Peyer's patch (tissue), 4 donors: ENCODE results near the gene GASK1A. TPM values are rescaled to one million over a fixed set of nuclear protein-coding genes. Genes with fewer than 3 reads are reported as not detected.

Experiments
- DNase-seq, 3 donors: peaks; one replicate each; pipeline ENCODE4 v3.0.0-alpha.2; 2017 to 2019
- H3K27ac ChIP-seq, 4 donors: fragments of 200-600 bp; sonication (generic); one replicate each; pipeline ENCODE4 v1.5.1; 2016 to 2019
- H3K27me3 ChIP-seq, 2 donors: fragments of 200-600 bp; sonication (generic); one replicate each; pipeline ENCODE4 v1.5.1; 2019
- H3K36me3 ChIP-seq, 3 donors: fragments of 200-600 bp; sonication (generic); one replicate each; pipeline ENCODE4 v1.5.1; 2016 to 2019
- H3K4me1 ChIP-seq, 4 donors: fragments of 200-600 bp; sonication (generic); one replicate each; pipeline ENCODE4 v1.5.1; 2016 to 2019
- H3K4me3 ChIP-seq, 4 donors: fragments of 200-600 bp; sonication (generic); 1 replicate in 3 of 4; 2 replicates in 1 of 4; pipeline ENCODE4 v1.5.1; 2016 to 2019; ENCODE audit warnings: mild to moderate bottlenecking in 1 of 4
- H3K9me3 ChIP-seq, 4 donors: fragments of 200-600 bp; sonication (generic); one replicate each; pipeline ENCODE4 v1.5.1; 2016 to 2019; ENCODE audit warnings: mild to moderate bottlenecking in 1 of 4
- CTCF ChIP-seq, 6 experiments: fragments of 450-650 bp in 4 of 6; fragments of 200-600 bp in 2 of 6; sonication (generic) in 1 of 6; IDR thresholded peaks; one replicate each; pipeline ENCODE4 v1.5.1; 2017 to 2019; ENCODE audit warnings: antibody characterized with exemption in 6 of 6, mild to moderate bottlenecking in 3 of 6, moderate library complexity in 1 of 6
- POLR2A ChIP-seq, 2 donors: fragments of 450-650 bp; IDR thresholded peaks; one replicate each; pipeline ENCODE4 v1.5.1; 2017; ENCODE audit warnings: antibody characterized with exemption in 2 of 2, mild to moderate bottlenecking in 2 of 2, moderate library complexity in 2 of 2
- total RNA-seq, 4 donors: library from RNA; depleted of rRNA; stranded (reverse); fragments of >200 nt; gene quantifications; one replicate each; pipeline ENCODE4 v1.1.0, GENCODE V29; 2016

GASK1A gene
- total RNA-seq, 4 donors from 2014 or later = 1.8 to 9.1 (median 6.3) TPM

GRCh38 chr3:43021186-43021585, 42.1 kb downstream of the GASK1A start:
- Histone ChIP-seq H3K27me3 (no peaks in the 10 kb centered on the region), H3K36me3 (no peaks in the 10 kb centered on the region), H3K4me3 (no peak overlapping the region), H3K4me1 (no peaks in the 10 kb centered on the region), H3K9me3 (peaks cover 0 to 6% (median 0%) of the 10 kb centered on the region in 4 donors), H3K27ac (peak overlapping the region in 1 of 4 donors; percentile 25)
- no peak for DNase-seq
- TF ChIP-seq POLR2A (IDR thresholded peaks at IDR 0.05) (no peak), CTCF (IDR thresholded peaks at IDR 0.05) (no peak)

GRCh38 chr3:43022121-43022520, 43.0 kb downstream of the GASK1A start:
- Histone ChIP-seq H3K27me3 (no peaks in the 10 kb centered on the region), H3K9me3 (no peaks in the 10 kb centered on the region), H3K27ac (no peak overlapping the region), H3K4me1 (no peaks in the 10 kb centered on the region), H3K36me3 (no peaks in the 10 kb centered on the region), H3K4me3 (no peak overlapping the region)
- no peak for DNase-seq
- TF ChIP-seq CTCF (IDR thresholded peaks at IDR 0.05) = no peak
- no peak for TF ChIP-seq POLR2A (IDR thresholded peaks at IDR 0.05)

- DNase-seq = no peak
- Histone ChIP-seq H3K4me3 (no peak overlapping the region), H3K9me3 (no peaks in the 10 kb centered on the region), H3K27ac (no peak overlapping the region), H3K4me1 (no peaks in the 10 kb centered on the region), H3K36me3 (no peaks in the 10 kb centered on the region), H3K27me3 (no peaks in the 10 kb centered on the region)
- no peak for TF ChIP-seq CTCF (IDR thresholded peaks at IDR 0.05)
- no peak for TF ChIP-seq POLR2A (IDR thresholded peaks at IDR 0.05)
Measured at GRCh38 chr3:43023066-43023465, 44.0 kb downstream of the GASK1A start.

DNA sequence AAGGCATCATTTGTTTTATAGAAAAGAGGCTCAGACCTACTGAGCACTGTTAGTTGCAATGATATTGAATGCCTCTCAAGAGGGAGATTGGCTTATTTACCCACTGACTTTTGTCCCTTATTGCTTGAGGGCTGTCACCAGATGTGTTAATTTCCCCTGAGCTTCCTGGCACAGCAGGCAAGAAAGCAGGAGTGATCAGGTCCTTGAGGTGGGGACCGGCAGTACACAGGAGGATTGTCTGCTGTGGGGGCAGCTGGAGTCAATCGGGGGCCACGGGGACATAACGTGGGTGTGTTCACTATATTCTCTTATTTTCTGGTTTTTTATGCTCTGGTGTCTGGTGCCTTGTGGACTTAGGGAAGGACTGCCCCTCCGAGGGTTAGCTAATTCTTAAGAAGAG, 44.6 kb downstream of the GASK1A start:
- Histone ChIP-seq H3K27ac (peak overlapping the region in 1 of 4 donors; percentile 38), H3K36me3 (no peaks in the 10 kb centered on the region), H3K4me3 (no peak overlapping the region), H3K27me3 (no peaks in the 10 kb centered on the region), H3K9me3 (no peaks in the 10 kb centered on the region), H3K4me1 (no peaks in the 10 kb centered on the region)
- DNase-seq = no peak
- TF ChIP-seq POLR2A (IDR thresholded peaks at IDR 0.05) (no peak), CTCF (IDR thresholded peaks at IDR 0.05) (no peak)

- Histone ChIP-seq H3K27ac (peak overlapping the region in 1 of 4 donors; percentile 38), H3K4me1 (no peaks in the 10 kb centered on the region)
Measured at GRCh38 chr3:43024181-43024885, 45.2 kb downstream of the GASK1A start.

More at GRCh38 chr3:43024181-43024885, 45.2 kb downstream of the GASK1A start:
- peak in 1 of 3 donors; percentile 44 for DNase-seq
- no peaks in the 10 kb centered on the region for H3K9me3 ChIP-seq
- no peak for TF ChIP-seq POLR2A (IDR thresholded peaks at IDR 0.05)
- no peak for TF ChIP-seq CTCF (IDR thresholded peaks at IDR 0.05)
- H3K27me3 ChIP-seq = no peaks in the 10 kb centered on the region
- H3K36me3 ChIP-seq = no peaks in the 10 kb centered on the region
- H3K4me3 ChIP-seq = no peak overlapping the region
